Measurements from ENCODE around the gene JAZF1.

Gene JAZF1

GRCh38 chr7:27788437-27788836 lies 392.2 kb downstream of the JAZF1 start:
- Histone ChIP-seq H3K9me3 (ENCODE audit: control insufficient read depth in 1 of 2, low read length in 2 of 2) (no peaks in the 10 kb centered on the region), H3K4me1 (ENCODE audit: control insufficient read depth in 1 of 2, insufficient read depth in 2 of 2, low read length in 2 of 2) (no peaks in the 10 kb centered on the region), H3K27me3 (ENCODE audit: low read depth, low read length) (no peaks in the 10 kb centered on the region), H3K4me3 (ENCODE audit: low read depth in 1 of 2, low read length in 2 of 2) (no peak overlapping the region), H3K27ac (ENCODE audit: low read length) (no peak overlapping the region), H3K36me3 (ENCODE audit: control insufficient read depth in 1 of 2, insufficient read depth in 2 of 2, low read length in 2 of 2) (peaks cover 29 to 39% of the 10 kb centered on the region in 2 donors)

DNA sequence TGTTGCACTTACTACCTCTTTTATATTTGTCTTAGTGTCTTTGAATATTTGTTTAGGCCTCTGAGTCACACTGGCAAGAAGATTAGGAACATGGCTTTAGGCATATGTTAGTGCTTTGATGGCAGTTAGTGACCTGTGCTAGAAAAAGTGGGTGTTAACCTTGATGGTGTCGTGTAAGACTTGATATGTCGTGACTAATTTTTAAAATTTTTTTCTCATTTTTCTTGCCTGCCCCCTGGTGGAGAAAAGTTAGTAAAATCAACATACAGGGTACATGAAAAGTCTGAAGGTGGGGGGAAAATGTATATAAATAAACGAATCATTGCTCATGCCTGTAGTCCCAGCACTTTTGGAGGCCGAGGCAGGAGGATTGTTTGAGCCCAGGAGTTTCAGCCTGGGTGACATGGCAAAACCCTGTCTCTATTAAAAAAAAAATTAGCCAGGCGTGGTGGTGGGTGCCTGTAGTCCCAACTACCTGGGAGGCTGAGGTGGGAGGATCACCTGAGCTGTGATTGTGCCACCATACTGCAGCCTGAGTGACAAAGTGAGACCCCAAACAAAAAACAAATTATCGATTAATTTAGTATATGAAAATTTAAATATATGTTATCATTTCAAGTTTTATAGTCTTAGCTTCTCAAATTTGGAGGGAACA lies 396.1 kb downstream of the JAZF1 start:
- Histone ChIP-seq H3K27me3 (ENCODE audit: low read depth, low read length) (no peaks in the 10 kb centered on the region), H3K27ac (ENCODE audit: low read length) (no peak overlapping the region), H3K4me3 (ENCODE audit: low read depth in 1 of 2, low read length in 2 of 2) (no peak overlapping the region), H3K36me3 (ENCODE audit: control insufficient read depth in 1 of 2, insufficient read depth in 2 of 2, low read length in 2 of 2) (peaks cover 12 to 19% of the 10 kb centered on the region in 2 donors), H3K9me3 (ENCODE audit: control insufficient read depth in 1 of 2, low read length in 2 of 2) (no peaks in the 10 kb centered on the region), H3K4me1 (ENCODE audit: control insufficient read depth in 1 of 2, insufficient read depth in 2 of 2, low read length in 2 of 2) (no peaks in the 10 kb centered on the region)

DNA sequence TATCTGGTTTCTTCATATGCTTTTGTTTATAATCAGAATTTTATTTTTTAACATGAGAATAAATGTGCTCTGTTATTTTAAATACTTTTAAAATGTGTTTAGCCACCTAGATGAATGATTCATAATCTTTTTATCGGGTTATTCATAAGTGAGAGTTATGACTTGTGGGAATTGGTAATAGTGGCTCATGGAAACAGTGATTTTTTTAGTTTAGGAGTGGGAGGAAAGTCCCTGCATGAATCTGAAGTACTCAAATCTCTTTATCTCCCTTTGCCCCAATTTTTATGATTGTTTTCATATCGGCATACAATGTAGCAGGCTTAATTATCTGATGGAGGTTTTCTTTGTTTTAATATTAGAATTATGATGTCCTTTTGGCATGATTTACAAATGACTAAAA lies 397.7 kb downstream of the JAZF1 start:
- no peaks in the 10 kb centered on the region for H3K27me3 ChIP-seq (ENCODE audit: low read depth, low read length)
- peaks cover 5 to 16% of the 10 kb centered on the region in 2 donors for H3K36me3 ChIP-seq (ENCODE audit: control insufficient read depth in 1 of 2, insufficient read depth in 2 of 2, low read length in 2 of 2)
- no peak overlapping the region for H3K27ac ChIP-seq (ENCODE audit: low read length)

GRCh38 chr7:27781188-27781587 lies 399.4 kb downstream of the JAZF1 start:
- Histone ChIP-seq H3K27ac (ENCODE audit: low read length) (no peak overlapping the region), H3K36me3 (ENCODE audit: control insufficient read depth in 1 of 2, insufficient read depth in 2 of 2, low read length in 2 of 2) (peaks cover 5 to 9% of the 10 kb centered on the region in 2 donors), H3K4me3 (ENCODE audit: low read depth in 1 of 2, low read length in 2 of 2) (no peak overlapping the region), H3K4me1 (ENCODE audit: control insufficient read depth in 1 of 2, insufficient read depth in 2 of 2, low read length in 2 of 2) (no peaks in the 10 kb centered on the region), H3K27me3 (ENCODE audit: low read depth, low read length) (no peaks in the 10 kb centered on the region), H3K9me3 (ENCODE audit: control insufficient read depth in 1 of 2, low read length in 2 of 2) (no peaks in the 10 kb centered on the region)

More for the DNA sequence above, 397.7 kb downstream of the JAZF1 start:
- H3K9me3 ChIP-seq (ENCODE audit: control insufficient read depth in 1 of 2, low read length in 2 of 2) = no peaks in the 10 kb centered on the region
- no peaks in the 10 kb centered on the region for H3K4me1 ChIP-seq (ENCODE audit: control insufficient read depth in 1 of 2, insufficient read depth in 2 of 2, low read length in 2 of 2)
- H3K4me3 ChIP-seq (ENCODE audit: low read depth in 1 of 2, low read length in 2 of 2) = no peak overlapping the region
